ENCODE data around the gene KIAA0319L.

- TF ChIP-seq CTCF (IDR thresholded peaks at IDR 0.05; ENCODE audit: low read depth, low read length, poor library complexity, severe bottlenecking) (no peak), EZH2phosphoT487 (IDR thresholded peaks at IDR 0.05; ENCODE audit: borderline replicate concordance, low read length) (no peak)
These were observed 166.4 kb downstream of the KIAA0319L start for GRCh38 chr1:35390600-35391494.

Data from DOHH2 (cell line).